IMR-90 (cell line): ENCODE results near the gene INF2. TPM values are rescaled to one million over a fixed set of nuclear protein-coding genes. Genes with fewer than 3 reads are reported as not detected.

Source experiments
- ATAC-seq: fragments of 200-7000 bp; cut with Tn5 transposase; 2 replicates; pipeline ENCODE4 v1.9.1; 2020; ENCODE audit warnings: low read depth, mild to moderate bottlenecking, moderate library complexity
- BruUV-seq: library from RNA; stranded (reverse); fragments of 400-500 nt; replicated peaks from 2 replicates; lab custom pipeline; 2021; lab: Mats Ljungman, UMichigan
- CTCF ChIA-PET: fragments of 300-600 bp; formaldehyde crosslinking; extraction: SDS; loops from one replicate; lab custom pipeline; 2021; ENCODE audit warnings: antibody characterized with exemption; lab: Yijun Ruan, JAX
- POLR2A ChIA-PET: fragments of 300-600 bp; sonication (Branson Sonifier 250); formaldehyde crosslinking; loops from one replicate; lab custom pipeline; 2022; ENCODE audit warnings: antibody characterized with exemption; ENCODE audit not compliant: unreplicated experiment; lab: Charles Lee
- DNase-seq: peaks from one replicate; pipeline ENCODE4 v3.0.0; 2013
- H2AFZ ChIP-seq: replicated peaks from 2 replicates; pipeline ENCODE3; 2013; ENCODE audit warnings: low read length, mild to moderate bottlenecking; ENCODE audit not compliant: poor library complexity
- H2AK5ac ChIP-seq: 2 replicates; pipeline ENCODE4 v1.6.1; 2013; ENCODE audit warnings: low read depth, low read length, inconsistent platforms
- H2AK9ac ChIP-seq: replicated peaks from 2 replicates; pipeline ENCODE3; 2013; ENCODE audit warnings: mild to moderate bottlenecking, low read depth, low read length, moderate library complexity; ENCODE audit not compliant: poor library complexity
- H2BK120ac ChIP-seq: 2 replicates; pipeline ENCODE4 v1.6.1; 2013; ENCODE audit warnings: low read depth, low read length, inconsistent platforms
- H2BK15ac ChIP-seq: 3 replicates; pipeline ENCODE4 v1.6.1; 2013; ENCODE audit warnings: low read depth, low read length, inconsistent platforms
- H2BK20ac ChIP-seq: 2 replicates; pipeline ENCODE4 v1.6.1; 2013; ENCODE audit warnings: low read depth, mild to moderate bottlenecking, inconsistent platforms, low read length, moderate library complexity
- H2BK5ac ChIP-seq: 2 replicates; pipeline ENCODE4 v1.6.1; 2013; ENCODE audit warnings: mild to moderate bottlenecking, low read depth, low read length, inconsistent platforms; ENCODE audit not compliant: poor library complexity, severe bottlenecking
- H3K14ac ChIP-seq: replicated peaks from 2 replicates; pipeline ENCODE4 v1.6.1; 2013; ENCODE audit warnings: low read depth, low read length, inconsistent platforms
- H3K18ac ChIP-seq: 2 replicates; pipeline ENCODE4 v1.6.1; 2013; ENCODE audit warnings: low read depth, low read length, control low read depth
- H3K23ac ChIP-seq: 2 replicates; pipeline ENCODE4 v1.6.1; 2013; ENCODE audit warnings: low read depth, low read length, inconsistent platforms
- H3K27ac ChIP-seq: 2 replicates; pipeline ENCODE4 v1.5.1; 2013; ENCODE audit warnings: mild to moderate bottlenecking, control low read depth, low read length; ENCODE audit not compliant: insufficient read depth
- H3K27me3 ChIP-seq: 2 replicates; pipeline ENCODE4 v1.6.1; 2013; ENCODE audit warnings: low read length; ENCODE audit not compliant: control insufficient read depth, insufficient read depth
- H3K36me3 ChIP-seq: 2 replicates; pipeline ENCODE4 v1.6.1; 2013; ENCODE audit warnings: low read length, mixed read lengths; ENCODE audit not compliant: control insufficient read depth, insufficient read depth
- H3K4ac ChIP-seq: 2 replicates; pipeline ENCODE4 v1.6.1; 2013; ENCODE audit warnings: low read depth, low read length, inconsistent platforms
- H3K4me1 ChIP-seq: 2 replicates; pipeline ENCODE4 v1.6.1; 2013; ENCODE audit warnings: low read length, mixed read lengths; ENCODE audit not compliant: control insufficient read depth, insufficient read depth
- H3K4me2 ChIP-seq: 2 replicates; pipeline ENCODE4 v1.6.1; 2013; ENCODE audit warnings: low read depth, mild to moderate bottlenecking, control low read depth, low read length, moderate library complexity
- H3K4me3 ChIP-seq: 2 replicates; pipeline ENCODE4 v1.5.1; 2013; ENCODE audit warnings: low read depth, mild to moderate bottlenecking, control low read depth, low read length, moderate library complexity; ENCODE audit not compliant: insufficient read depth
- H3K56ac ChIP-seq: 2 replicates; pipeline ENCODE4 v1.6.1; 2013; ENCODE audit warnings: low read length, inconsistent platforms; ENCODE audit not compliant: insufficient read depth; ENCODE audit errors: extremely low read depth
- H3K79me1 ChIP-seq, 2 experiments: 2 replicates each; pipeline ENCODE4 v1.6.1; 2013; ENCODE audit warnings: low read length in 2 of 2, inconsistent platforms in 1 of 2, low read depth in 1 of 2
- H3K9ac ChIP-seq: 2 replicates; pipeline ENCODE4 v1.6.1; 2013; ENCODE audit warnings: low read depth, low read length, control low read depth
- H3K9me1 ChIP-seq: 2 replicates; pipeline ENCODE4 v1.6.1; 2013; ENCODE audit warnings: low read length, inconsistent platforms; ENCODE audit not compliant: insufficient read depth
- H3K9me3 ChIP-seq: 2 replicates; pipeline ENCODE4 v1.6.1; 2013; ENCODE audit warnings: low read length; ENCODE audit not compliant: control insufficient read depth, insufficient read depth
- H4K20me1 ChIP-seq: 2 replicates; pipeline ENCODE4 v1.6.1; 2013; ENCODE audit warnings: low read length, inconsistent platforms; ENCODE audit not compliant: insufficient read depth
- H4K5ac ChIP-seq: 2 replicates; pipeline ENCODE4 v1.6.1; 2013; ENCODE audit warnings: mild to moderate bottlenecking, low read depth, low read length, control low read depth
- H4K8ac ChIP-seq, 2 experiments: 2 replicates each; pipeline ENCODE4 v1.6.1; 2013; ENCODE audit warnings: low read depth in 2 of 2, low read length in 2 of 2, control low read depth in 1 of 2, inconsistent platforms in 1 of 2
- H4K91ac ChIP-seq: 2 replicates; pipeline ENCODE4 v1.6.1; 2013; ENCODE audit warnings: low read depth, low read length, inconsistent platforms; ENCODE audit not compliant: insufficient read depth
- BHLHE40 ChIP-seq: fragments of 150-350 bp; IDR thresholded peaks from 2 replicates; pipeline ENCODE4 v1.6.1; 2016; ENCODE audit warnings: mild to moderate bottlenecking, low read depth, low read length
- CEBPB ChIP-seq: IDR thresholded peaks from 2 replicates; pipeline ENCODE4 v1.6.1; 2012; ENCODE audit warnings: low read depth, low read length, improper control_type of control experiment
- CTCF ChIP-seq: conservative IDR thresholded peaks from 2 replicates; pipeline ENCODE4 v1.5.1; 2012; ENCODE audit warnings: mild to moderate bottlenecking, low read depth, low read length, improper control_type of control experiment
- ELK1 ChIP-seq: fragments of 150-350 bp; IDR thresholded peaks from 2 replicates; pipeline ENCODE4 v1.6.1; 2016; ENCODE audit warnings: low read depth, mild to moderate bottlenecking, low read length, moderate library complexity, borderline replicate concordance
- FOS ChIP-seq: fragments of 150-350 bp; IDR thresholded peaks from 2 replicates; pipeline ENCODE4 v1.6.1; 2016; ENCODE audit warnings: low read depth, low read length
- MAFK ChIP-seq: IDR thresholded peaks from 2 replicates; pipeline ENCODE4 v1.6.1; 2012; ENCODE audit warnings: low read depth, low read length, improper control_type of control experiment
- MXI1 ChIP-seq: IDR thresholded peaks from 2 replicates; pipeline ENCODE4 v1.6.1; 2012; ENCODE audit warnings: low read depth, mild to moderate bottlenecking, low read length, moderate library complexity, borderline replicate concordance
- NFE2L2 ChIP-seq: fragments of 150-350 bp; IDR thresholded peaks from 2 replicates; pipeline ENCODE4 v1.6.1; 2016; ENCODE audit warnings: low read depth, mild to moderate bottlenecking, low read length
- POLR2A ChIP-seq: IDR thresholded peaks from 2 replicates; pipeline ENCODE4 v1.6.1; 2012; ENCODE audit warnings: mild to moderate bottlenecking, low read depth, low read length
- RCOR1 ChIP-seq: IDR thresholded peaks from 2 replicates; pipeline ENCODE4 v1.6.1; 2012; ENCODE audit warnings: mild to moderate bottlenecking, low read length, improper control_type of control experiment; ENCODE audit not compliant: insufficient replicate concordance
- RFX5 ChIP-seq: IDR thresholded peaks from 2 replicates; pipeline ENCODE4 v1.8.0; 2012; ENCODE audit warnings: low read depth, mild to moderate bottlenecking, low read length, moderate library complexity
- SMC3 ChIP-seq: fragments of 150-350 bp; IDR thresholded peaks from 2 replicates; pipeline ENCODE4 v1.6.1; 2016; ENCODE audit warnings: low read depth, mild to moderate bottlenecking, antibody characterized with exemption, low read length, moderate library complexity
- USF2 ChIP-seq: fragments of 150-350 bp; IDR thresholded peaks from 2 replicates; pipeline ENCODE4 v1.6.1; 2017; ENCODE audit warnings: mild to moderate bottlenecking, antibody characterized with exemption, low read length, low read depth
- WGBS, 2 experiments: methylation state at CpG; one replicate each; pipeline versions ENCODE4 v1.1.5 to v1.1.7; 2013; ENCODE audit warnings: missing lambda C conversion rate in 2 of 2; ENCODE audit not compliant: insufficient read length in 1 of 2; ENCODE audit errors: extremely low coverage in 2 of 2; 5-methylcytosine and 5-hydroxymethylcytosine counted together
- dilution Hi-C: fragments of 300-500 bp; cut with HindIII; formaldehyde crosslinking; loops from one replicate; pipeline ENCODE4 v1.14.3; 2018; ENCODE audit warnings: low sequenced_read_pairs; ENCODE audit not compliant: unreplicated experiment
- in situ Hi-C: fragments of 300-500 bp; cut with MboI; formaldehyde crosslinking; loops from 3 replicates; pipeline ENCODE4 v1.14.3; 2019; ENCODE audit warnings: low sequenced_read_pairs, inconsistent platforms, mixed read lengths
- intact Hi-C: fragments of 100-400 bp; cut with micrococcal nuclease; formaldehyde crosslinking; loops from 2 replicates; pipeline ENCODE4 v1.10.0; 2022
- polyA plus RNA-seq, 3 experiments: library from polyadenylated mRNA; depleted of rRNA; stranded (reverse); fragments of >200 nt; gene quantifications; 2 replicates each; pipeline ENCODE4 v1.2.3, GENCODE V29; 2012; ENCODE audit warnings: low replicate concordance in 1 of 3
- total RNA-seq: library from RNA; depleted of rRNA; stranded (reverse); fragments of >200 nt; gene quantifications from 2 replicates; pipeline ENCODE4 v1.2.3, GENCODE V29; 2012

The INF2 gene
- total and polyA plus RNA-seq, 2 of the 4 experiments (the other 2 are of a cell fraction), result 16.8 to 62.1 TPM

GRCh38 chr14:104714681-104715080, 25.3 kb downstream of the INF2 start:
- H3K36me3 ChIP-seq, result peaks cover 73% of the 10 kb centered on the region

More at GRCh38 chr14:104714681-104715080, 25.3 kb downstream of the INF2 start:
- H2BK20ac ChIP-seq, result no peak overlapping the region
- no peaks in the 10 kb centered on the region for H3K9me1 ChIP-seq
- no peak for DNase-seq
- ATAC-seq, result no peak
- no peak overlapping the region for H3K14ac ChIP-seq
- no peak overlapping the region for H3K27ac ChIP-seq
- H4K91ac ChIP-seq, result no peak overlapping the region
- no peak overlapping the region for H4K5ac ChIP-seq
- H3K56ac ChIP-seq, result no peak overlapping the region
- peaks cover 2 to 5% of the 10 kb centered on the region in 2 experiments; a peak in 1 of 4 replicates for H3K79me1 ChIP-seq
- H2AK9ac ChIP-seq, result no peak overlapping the region
- CTCF ChIA-PET, result no interaction called here
- H2BK15ac ChIP-seq, result no peak overlapping the region
- H3K18ac ChIP-seq, result no peak overlapping the region
- BruUV-seq, result no TSS peak
- no peak overlapping the region for H4K8ac ChIP-seq
- no peak overlapping the region for H2AFZ ChIP-seq
- H3K4me1 ChIP-seq, result no peaks in the 10 kb centered on the region
- in situ Hi-C loops (no loop called here), dilution Hi-C loops (no loop called here), intact Hi-C loops (no loop called here)
- TF ChIP-seq USF2 (no peak), SMC3 (no peak), MXI1 (no peak), CEBPB (no peak), FOS (no peak), CTCF (no peak), RFX5 (no peak), BHLHE40 (no peak), ELK1 (no peak), RCOR1 (no peak), MAFK (no peak), NFE2L2 (no peak), POLR2A (no peak)
- no peak overlapping the region for H3K4me3 ChIP-seq
- H3K4ac ChIP-seq, result no peak overlapping the region
- no peak overlapping the region for H3K23ac ChIP-seq
- no peaks in the 10 kb centered on the region for H4K20me1 ChIP-seq
- POLR2A ChIA-PET, result no interaction called here
- H2AK5ac ChIP-seq, result no peak overlapping the region
- no peaks in the 10 kb centered on the region for H3K9me3 ChIP-seq
- H2BK120ac ChIP-seq, result no peak overlapping the region
- H2BK5ac ChIP-seq, result no peak overlapping the region
- H3K4me2 ChIP-seq, result no peak overlapping the region
- no peak overlapping the region for H3K9ac ChIP-seq
- 94% methylated on average over 10 of the region's 31 CpGs; no CpG with 5 or more reads in 1 of the 2 experiments for WGBS, 2 experiments
- H3K27me3 ChIP-seq, result no peaks in the 10 kb centered on the region
